Activated CD4-positive, alpha-beta T cell treated with anti-CD3 and anti-CD28 coated beads, Interleukin-2, Interleukin-6, amounts not matched to agents 100 ng/mL and 50 ng/mL, durations not matched to agents 16 hours and 8 hours (primary cell): ENCODE measurements around the gene PFKFB2.
A peak's percentile ranks its signal among the peaks of the same experiment; 100 is the strongest.
"Not testable (repeated sequence)": the region's sequence is repeated elsewhere in the genome, so short reads cannot be mapped to it uniquely, and the experiment has no call there.

ENCODE experiments used
- DNase-seq: peaks from one replicate; pipeline ENCODE4 v3.0.0-alpha.2; 2020

Gene PFKFB2

GRCh38 chr1:207041397-207041796 is 11.7 kb upstream of the PFKFB2 start:
- DNase-seq = not testable (repeated sequence)

- DNase-seq = no peak
Observed at GRCh38 chr1:207045453-207045852, 7.6 kb upstream of the PFKFB2 start.

GRCh38 chr1:207047505-207047904 is 5.6 kb upstream of the PFKFB2 start:
- no peak for DNase-seq

GRCh38 chr1:207048041-207048440 is 5.0 kb upstream of the PFKFB2 start:
- DNase-seq = no peak

GRCh38 chr1:207049054-207049453 is 4.0 kb upstream of the PFKFB2 start:
- no peak for DNase-seq

GRCh38 chr1:207049514-207049913 is 3.6 kb upstream of the PFKFB2 start:
- DNase-seq = no peak

- peak; percentile 69 for DNase-seq
Observed at GRCh38 chr1:207049974-207050391, 3.1 kb upstream of the PFKFB2 start.

- DNase-seq = peak; percentile 93
Observed at GRCh38 chr1:207050480-207051190, 2.4 kb upstream of the PFKFB2 start.

- DNase-seq = peak; percentile 11
Observed at GRCh38 chr1:207051191-207051943, 1.7 kb upstream of the PFKFB2 start, which contains the start of gene YOD1. Gene YOD1, minus strand, starts transcription at chr1:207051208. Its CDS starts 178 bp downstream, at chr1:207051030.

GRCh38 chr1:207054491-207054890 is 1.4 kb downstream of the PFKFB2 start:
- no peak for DNase-seq

- no peak for DNase-seq
Observed at GRCh38 chr1:207055386-207056001, 2.4 kb downstream of the PFKFB2 start.

GRCh38 chr1:207056673-207057072 is 3.6 kb downstream of the PFKFB2 start:
- no peak for DNase-seq

GRCh38 chr1:207058252-207058651 is 5.2 kb downstream of the PFKFB2 start:
- DNase-seq = no peak

- DNase-seq = no peak
Observed at GRCh38 chr1:207058878-207059867, 6.1 kb downstream of the PFKFB2 start.

GRCh38 chr1:207059881-207060280 is 6.8 kb downstream of the PFKFB2 start:
- DNase-seq = no peak

GRCh38 chr1:207060596-207060995 is 7.5 kb downstream of the PFKFB2 start:
- no peak for DNase-seq

- DNase-seq = no peak
Observed at GRCh38 chr1:207062058-207062457, 9.0 kb downstream of the PFKFB2 start.

- DNase-seq = no peak
Observed at GRCh38 chr1:207063014-207063413, 9.9 kb downstream of the PFKFB2 start.

- DNase-seq = no peak
Observed at GRCh38 chr1:207064561-207064960, 11.5 kb downstream of the PFKFB2 start.

GRCh38 chr1:207067185-207067584 is 14.1 kb downstream of the PFKFB2 start:
- no peak for DNase-seq

GRCh38 chr1:207067665-207068064 is 14.6 kb downstream of the PFKFB2 start:
- DNase-seq = no peak

- no peak for DNase-seq
Observed at GRCh38 chr1:207069061-207069460, 16.0 kb downstream of the PFKFB2 start.
